HL-60/S4 (cell line): Measurements from ENCODE around the gene MS4A10.

Experiments used
- in situ Hi-C: fragments of 300-500 bp; cut with MboI; formaldehyde crosslinking; loops from 2 replicates; pipeline ENCODE4 v1.14.3; 2022; ENCODE audit warnings: low sequenced_read_pairs

Gene MS4A10

DNA sequence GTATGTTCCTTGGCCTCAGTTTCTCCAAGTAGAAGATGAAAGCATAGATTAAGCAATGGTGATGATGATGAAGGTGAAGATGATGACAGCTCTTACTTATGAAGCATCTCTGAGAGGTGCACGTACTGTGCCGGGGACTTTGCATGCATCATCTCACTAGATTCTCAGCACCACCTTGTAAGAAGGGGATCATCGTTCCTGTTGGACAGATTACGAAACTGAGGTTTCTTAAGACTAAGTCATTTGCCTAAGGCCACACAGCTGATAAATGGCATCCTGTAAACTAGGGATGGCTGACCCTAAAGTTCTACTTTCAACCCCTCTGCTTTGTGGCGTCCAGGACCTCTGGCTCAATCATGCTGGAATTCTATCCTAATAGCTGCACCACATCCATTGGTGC is 19.8 kb upstream of the MS4A10 start:
- in situ Hi-C loops: no loop called here

GRCh38 chr11:60766547-60766946 is 18.6 kb upstream of the MS4A10 start:
- in situ Hi-C loops: no loop called here

- in situ Hi-C loops: no loop called here
These were observed 17.7 kb upstream of the MS4A10 start for GRCh38 chr11:60767388-60767811.

DNA sequence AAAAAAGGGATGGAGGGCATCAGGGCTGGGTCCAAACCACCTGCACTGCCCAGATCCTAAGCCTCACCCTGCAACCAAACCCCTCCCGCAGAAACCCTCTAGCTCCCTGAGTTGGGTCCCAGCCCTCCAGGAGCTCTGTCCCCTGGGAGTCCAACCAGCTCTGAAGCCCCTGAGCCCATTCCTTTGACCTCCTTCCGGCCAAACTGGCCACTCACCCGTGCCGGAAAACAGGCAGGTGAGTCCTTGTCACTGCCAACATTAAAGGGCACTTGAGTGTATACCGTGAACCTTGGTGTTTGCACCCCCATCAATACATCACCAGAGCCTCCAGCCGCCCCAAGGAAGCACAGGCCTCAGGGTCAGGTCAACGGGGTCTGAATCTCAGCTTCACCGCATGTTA is 16.9 kb upstream of the MS4A10 start:
- in situ Hi-C loops: no loop called here

DNA sequence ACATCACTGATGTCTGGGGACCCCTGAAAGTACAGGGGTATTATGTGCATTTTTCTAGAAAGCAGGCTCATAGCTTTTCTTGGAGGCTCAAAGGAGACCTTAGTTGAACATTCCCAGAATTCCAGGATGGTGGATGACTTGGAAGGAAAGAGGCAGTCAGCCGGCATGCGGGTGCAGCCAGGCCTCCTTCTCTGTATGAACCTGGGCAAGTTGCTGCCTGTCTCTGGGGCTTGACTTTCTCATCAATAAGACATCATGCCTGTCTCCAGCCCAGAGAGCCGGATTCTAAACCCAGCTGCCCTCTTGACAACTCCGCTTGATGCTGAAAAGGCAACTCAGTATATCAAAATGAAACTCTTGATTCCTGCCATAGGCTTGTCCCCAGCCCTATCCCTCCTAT is 15.9 kb upstream of the MS4A10 start:
- in situ Hi-C loops: no loop called here

GRCh38 chr11:60769811-60770210 is 15.3 kb upstream of the MS4A10 start:
- in situ Hi-C loops: no loop called here

DNA sequence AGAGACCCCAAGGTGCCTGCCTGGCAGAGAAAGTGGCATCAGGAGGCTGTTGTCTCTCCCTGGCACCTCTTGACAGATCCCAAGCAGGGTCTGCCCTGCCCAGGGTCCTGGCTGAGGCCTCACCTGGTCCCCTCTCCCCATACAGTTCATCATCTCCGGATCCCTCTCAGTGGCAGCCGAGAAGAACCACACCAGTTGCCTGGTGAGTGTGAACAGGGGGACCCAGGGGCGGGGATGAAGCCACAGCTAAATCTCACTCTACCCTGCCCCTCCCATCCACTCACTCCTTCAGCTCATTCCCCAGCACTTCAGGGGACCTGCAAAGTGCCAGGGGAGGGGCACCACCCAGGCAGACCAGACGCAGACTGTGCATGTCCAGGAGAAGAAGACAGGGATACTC is 14.0 kb upstream of the MS4A10 start:
- in situ Hi-C loops: no loop called here

- in situ Hi-C loops: no loop called here
These were observed 13.1 kb upstream of the MS4A10 start for GRCh38 chr11:60771879-60772525.

- in situ Hi-C loops: no loop called here
These were observed 12.5 kb upstream of the MS4A10 start for GRCh38 chr11:60772666-60773065.

DNA sequence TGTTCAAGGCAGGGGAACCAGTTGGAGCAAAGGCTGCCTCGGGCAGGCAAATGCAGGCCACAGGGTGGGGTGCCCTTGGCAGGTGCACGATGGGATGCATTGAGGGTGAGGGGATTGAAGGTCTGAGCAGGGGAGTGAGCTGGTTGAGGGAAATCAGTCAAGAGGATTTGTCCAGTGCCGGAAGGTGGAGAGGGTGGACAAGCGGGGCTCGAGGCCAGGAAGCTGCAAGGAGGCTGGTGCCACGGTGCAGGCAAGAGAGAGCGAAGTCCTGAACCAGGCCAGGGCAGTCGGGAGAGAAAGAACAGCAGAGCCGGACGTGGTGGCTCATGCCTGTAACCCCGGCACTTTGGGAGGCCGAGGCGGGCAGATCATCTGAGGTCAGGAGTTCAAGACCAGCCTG is 10.4 kb upstream of the MS4A10 start:
- in situ Hi-C loops: no loop called here

DNA sequence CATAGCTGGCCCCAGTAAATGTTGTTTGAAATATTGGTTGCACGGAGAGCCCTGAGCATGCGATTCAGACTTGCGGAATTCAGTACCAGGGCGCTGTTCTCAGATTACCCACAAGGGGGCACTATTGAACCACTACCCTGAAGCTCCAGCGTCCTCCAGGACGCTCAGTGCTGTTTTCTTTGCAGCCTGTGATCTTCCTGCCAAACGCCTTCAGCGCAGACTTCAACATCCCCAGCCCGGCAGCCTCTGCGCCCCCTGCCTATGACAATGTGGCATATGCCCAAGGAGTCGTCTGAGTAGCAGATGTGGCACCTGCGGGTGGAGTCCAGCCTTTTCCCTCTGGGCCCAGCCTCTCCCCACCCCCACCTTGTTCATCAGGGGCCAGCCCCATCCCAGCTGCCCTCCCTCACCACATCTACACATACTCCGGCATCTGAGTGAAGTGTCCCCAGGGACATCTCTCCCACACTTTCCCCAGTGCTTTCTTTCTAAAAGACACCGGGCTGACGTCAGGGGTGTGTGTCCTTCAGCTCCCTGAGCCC is 9.6 kb upstream of the MS4A10 start:
- in situ Hi-C loops: no loop called here

DNA sequence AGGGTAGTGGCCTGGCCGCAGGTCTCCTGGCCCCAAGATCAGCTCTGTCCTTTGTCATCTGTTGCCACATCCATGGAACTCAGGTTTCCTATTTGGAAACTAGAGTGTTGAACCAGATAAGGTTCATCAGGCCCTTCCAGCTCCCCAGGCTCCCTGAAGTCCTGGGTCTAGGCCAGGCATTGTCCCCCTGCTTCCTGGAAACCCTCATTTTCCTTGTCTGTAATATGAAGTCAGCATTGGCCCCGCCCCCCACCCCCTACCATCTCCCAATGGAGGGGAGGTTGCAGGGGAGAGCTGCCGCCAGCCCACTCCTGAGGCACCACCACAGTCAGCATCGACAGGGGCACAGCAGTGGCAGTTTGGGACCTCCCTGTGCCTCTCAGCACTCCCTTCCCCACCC is 9.0 kb upstream of the MS4A10 start:
- in situ Hi-C loops: no loop called here

DNA sequence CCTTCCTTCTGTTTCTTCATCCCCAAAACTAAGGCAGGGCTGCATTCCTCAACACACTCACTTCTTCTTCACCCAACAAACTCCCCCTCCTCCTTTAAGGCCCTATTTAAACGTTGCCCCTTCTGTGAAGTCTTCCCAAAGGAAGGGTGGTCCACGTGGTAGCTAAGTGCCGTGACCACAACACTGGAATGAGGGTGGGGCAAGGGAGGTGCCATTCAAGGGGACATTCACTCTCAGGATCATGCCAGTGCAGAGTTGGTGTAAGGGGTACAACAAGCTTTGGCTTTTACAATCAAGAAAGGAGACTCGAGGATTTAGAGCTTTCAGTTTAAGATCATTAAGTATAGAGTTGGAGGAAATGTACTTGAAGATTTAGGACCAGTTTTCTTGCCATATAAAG is 8.0 kb upstream of the MS4A10 start:
- in situ Hi-C loops: no loop called here

- in situ Hi-C loops: no loop called here
These were observed 7.6 kb upstream of the MS4A10 start for GRCh38 chr11:60777572-60777971.

DNA sequence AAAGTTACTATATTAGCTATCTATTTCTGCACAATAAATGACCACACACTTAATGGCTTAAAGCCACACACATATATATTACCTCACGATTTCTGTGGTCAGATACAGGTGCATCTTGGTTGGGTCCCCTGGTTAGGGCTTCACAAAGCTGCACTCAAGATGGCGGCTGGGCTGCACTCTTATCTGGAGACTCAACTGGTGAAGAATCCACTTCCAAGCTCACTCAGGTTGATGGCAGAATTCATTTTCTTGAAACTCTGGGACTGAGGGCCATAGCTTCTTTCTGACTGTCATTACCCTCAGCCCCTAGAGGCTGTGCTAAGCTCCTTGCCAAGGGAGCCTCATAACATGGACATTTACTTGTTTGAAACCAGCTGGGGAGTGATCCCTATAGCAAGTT is 5.1 kb upstream of the MS4A10 start:
- in situ Hi-C loops: no loop called here

DNA sequence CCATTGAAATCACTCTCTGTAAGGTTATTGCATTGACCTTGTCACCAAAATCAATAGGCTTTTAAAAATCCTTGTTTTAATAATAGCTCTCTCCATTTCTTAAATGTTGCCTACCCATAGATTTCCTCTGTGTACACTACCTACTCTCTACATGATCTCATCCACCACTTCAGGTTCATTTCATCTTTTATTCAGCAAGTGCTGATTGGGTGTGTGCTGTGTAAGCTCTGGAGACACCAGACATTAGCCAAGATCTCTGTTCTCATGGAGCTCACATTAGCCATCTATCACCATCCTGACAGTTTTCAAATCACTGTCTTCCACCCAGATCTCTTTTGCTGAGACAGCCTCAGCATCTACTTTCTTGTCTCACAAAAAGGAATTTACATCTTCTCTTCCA is 4.4 kb upstream of the MS4A10 start:
- in situ Hi-C loops: no loop called here

DNA sequence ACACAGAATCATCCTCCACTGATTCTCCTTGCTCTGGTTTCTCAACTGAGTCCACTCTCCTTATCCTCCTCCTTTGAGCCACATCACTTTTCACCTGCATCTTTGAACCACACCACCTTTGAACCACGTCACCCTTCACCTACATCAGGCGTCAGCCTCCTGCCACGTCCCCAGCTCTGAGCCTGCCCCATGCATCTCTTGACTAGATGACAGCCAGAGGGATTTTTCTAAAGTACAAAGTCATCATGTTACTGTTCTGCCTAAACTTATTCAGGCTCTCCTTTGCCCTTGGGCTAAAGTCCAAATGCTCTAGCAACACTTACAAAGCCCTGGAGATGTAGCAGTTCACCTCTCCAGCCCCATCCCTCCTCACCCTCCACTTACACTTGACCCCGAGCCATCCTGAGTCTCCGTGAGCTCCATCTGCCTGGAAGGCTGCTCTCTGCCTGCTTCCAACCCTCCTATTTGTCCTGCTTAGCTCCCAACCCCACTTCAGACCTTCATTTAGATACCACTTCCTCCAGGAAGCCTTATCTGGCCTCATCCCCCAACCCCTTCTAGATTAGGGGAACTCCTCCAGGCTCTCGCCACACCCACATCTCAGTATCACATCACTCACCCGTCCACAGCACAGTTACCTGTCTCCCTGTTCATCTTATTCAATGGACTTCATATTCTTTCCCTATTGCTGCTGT is 3.7 kb upstream of the MS4A10 start:
- in situ Hi-C loops: no loop called here

DNA sequence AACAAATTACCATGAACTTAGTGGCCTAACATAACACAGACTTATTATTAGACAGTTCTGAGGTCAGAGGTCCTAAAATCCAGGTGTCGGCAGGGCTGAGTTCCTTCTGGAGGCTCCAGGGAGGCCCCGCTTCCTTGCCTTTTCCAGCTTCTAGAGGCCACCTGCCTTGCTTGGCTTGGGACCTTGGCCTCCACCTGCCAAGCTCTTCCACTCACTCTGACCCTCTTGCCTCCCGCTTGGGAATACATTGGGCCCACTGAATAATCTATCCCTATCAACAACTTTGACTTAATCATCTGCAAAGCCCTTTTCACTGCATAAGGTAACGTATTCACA is 3.2 kb upstream of the MS4A10 start:
- in situ Hi-C loops: no loop called here

GRCh38 chr11:60782393-60783140 is 2.6 kb upstream of the MS4A10 start:
- in situ Hi-C loops: no loop called here

DNA sequence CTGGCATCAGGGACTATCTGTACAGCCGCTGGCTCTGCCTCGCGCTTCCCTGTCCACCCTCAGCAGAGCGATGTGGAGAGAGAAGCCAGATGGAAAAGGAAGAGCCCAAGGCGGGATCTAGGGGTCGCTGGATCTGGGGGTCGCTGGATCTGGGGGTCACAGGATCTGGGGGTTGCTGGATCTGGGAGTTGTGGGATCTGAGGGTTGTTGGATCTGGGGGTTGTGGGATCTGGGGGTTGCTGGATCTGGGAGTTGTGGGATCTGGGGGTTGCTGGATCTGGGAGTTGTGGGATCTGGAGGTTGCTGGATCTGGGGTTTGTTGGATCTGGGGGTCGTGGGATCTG is 2.0 kb upstream of the MS4A10 start:
- in situ Hi-C loops: no loop called here

- in situ Hi-C loops: no loop called here
These were observed 1.2 kb upstream of the MS4A10 start for GRCh38 chr11:60783911-60784310.

- in situ Hi-C loops: no loop called here
These were observed 751 bp downstream of the MS4A10 start for GRCh38 chr11:60785806-60786361.
